Gastroesophageal sphincter (tissue), 4 donors: ENCODE data around the gene DIP2C. TPM values are rescaled to one million over a fixed set of nuclear protein-coding genes. Genes with fewer than 3 reads are reported as not detected.

ENCODE experiments used
- ATAC-seq: fragments of 150-250 bp; one replicate; pipeline ENCODE4 v1.9.1; 2016; ENCODE audit warnings: mild to moderate bottlenecking, moderate library complexity
- H3K27ac ChIP-seq, 4 donors: fragments of 200-600 bp; sonication (generic) in 3 of 4; 1 replicate in 3 of 4; 2 replicates in 1 of 4; pipeline ENCODE4 v1.5.1; 2016 to 2019
- H3K27me3 ChIP-seq: fragments of 200-600 bp; sonication (generic); one replicate; pipeline ENCODE4 v1.5.1; 2019
- H3K36me3 ChIP-seq, 2 donors: fragments of 200-600 bp; sonication (generic); one replicate each; pipeline ENCODE4 v1.5.1; 2019; ENCODE audit warnings: control low read depth in 1 of 2
- H3K4me1 ChIP-seq, 3 donors: fragments of 200-600 bp; sonication (generic); 1 replicate in 2 of 3; 2 replicates in 1 of 3; pipeline ENCODE4 v1.5.1; 2016 to 2019; ENCODE audit warnings: control low read depth in 2 of 3
- H3K4me3 ChIP-seq, 2 donors: fragments of 200-600 bp; sonication (generic); one replicate each; pipeline ENCODE4 v1.5.1; 2019; ENCODE audit warnings: mild to moderate bottlenecking in 1 of 2, moderate library complexity in 1 of 2
- H3K9me3 ChIP-seq, 3 donors: fragments of 200-600 bp; sonication (generic); one replicate each; pipeline ENCODE4 v1.5.1; 2017 to 2019; ENCODE audit warnings: control low read depth in 2 of 3
- EP300 ChIP-seq: sonication (generic); formaldehyde crosslinking; IDR thresholded peaks from one replicate; pipeline ENCODE4 v1.6.1; 2017; ENCODE audit warnings: antibody characterized with exemption, mild to moderate bottlenecking
- POLR2A ChIP-seq, 2 donors: fragments of 450-650 bp; IDR thresholded peaks; one replicate each; pipeline ENCODE4 v1.6.1; 2017; ENCODE audit warnings: antibody characterized with exemption in 2 of 2, mild to moderate bottlenecking in 2 of 2, moderate library complexity in 1 of 2
- POLR2AphosphoS5 ChIP-seq: sonication (generic); formaldehyde crosslinking; IDR thresholded peaks from one replicate; pipeline ENCODE4 v1.6.1; 2017; ENCODE audit warnings: antibody characterized with exemption
- WGBS, 2 donors: methylation state at CpG; one replicate each; pipeline ENCODE4 v1.1.5; 2018; ENCODE audit warnings: low coverage in 1 of 2; 5-methylcytosine and 5-hydroxymethylcytosine counted together
- total RNA-seq, 4 donors: library from RNA; depleted of rRNA; stranded (reverse); fragments of >200 nt; gene quantifications; one replicate each; pipeline ENCODE4 v1.1.0, GENCODE V29; 2016
- TF ChIP-seq, protein P1 (sequence below), 4 experiments: fragments of 200-600 bp in 2 of 4; fragments of 450-650 bp in 2 of 4; sonication (generic) in 1 of 4; IDR thresholded peaks; one replicate each; pipeline ENCODE4 v1.5.1; 2017 to 2019; ENCODE audit warnings: antibody characterized with exemption in 4 of 4, mild to moderate bottlenecking in 2 of 4, moderate library complexity in 2 of 4

The DIP2C gene
- total RNA-seq, 4 donors from 2014 or later: 40.8 to 73.8 (median 47.7) TPM

DNA sequence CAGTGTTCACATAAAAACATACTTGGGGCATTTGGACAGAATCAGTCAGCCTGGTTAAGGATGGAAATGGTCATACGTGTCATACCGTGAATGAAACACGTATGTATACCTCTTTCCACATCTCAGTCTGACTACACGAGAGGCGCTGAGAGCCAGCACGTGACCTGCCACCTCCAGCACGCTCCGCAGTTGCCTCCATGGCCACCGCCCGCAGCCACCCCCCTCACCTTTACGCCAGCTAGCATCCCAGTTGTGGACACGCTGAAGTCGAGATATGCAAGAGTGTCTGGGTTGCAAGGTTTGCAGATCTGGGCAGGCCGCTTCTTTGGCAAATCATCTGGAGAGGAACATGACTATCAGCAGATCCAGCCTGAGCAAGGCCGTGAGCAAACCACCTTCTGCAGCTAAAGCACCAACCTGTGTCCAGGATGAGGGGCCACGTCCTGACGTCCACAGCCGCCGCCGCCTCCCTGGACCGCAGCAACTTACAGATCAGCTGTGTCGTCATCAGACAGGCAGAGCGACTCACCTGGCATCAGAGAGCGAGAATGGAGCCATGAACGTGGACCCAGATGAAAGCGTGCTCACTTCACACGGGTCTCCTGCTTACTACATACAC, 344.8 kb downstream of the DIP2C start:
- TF ChIP-seq, protein P1, sequence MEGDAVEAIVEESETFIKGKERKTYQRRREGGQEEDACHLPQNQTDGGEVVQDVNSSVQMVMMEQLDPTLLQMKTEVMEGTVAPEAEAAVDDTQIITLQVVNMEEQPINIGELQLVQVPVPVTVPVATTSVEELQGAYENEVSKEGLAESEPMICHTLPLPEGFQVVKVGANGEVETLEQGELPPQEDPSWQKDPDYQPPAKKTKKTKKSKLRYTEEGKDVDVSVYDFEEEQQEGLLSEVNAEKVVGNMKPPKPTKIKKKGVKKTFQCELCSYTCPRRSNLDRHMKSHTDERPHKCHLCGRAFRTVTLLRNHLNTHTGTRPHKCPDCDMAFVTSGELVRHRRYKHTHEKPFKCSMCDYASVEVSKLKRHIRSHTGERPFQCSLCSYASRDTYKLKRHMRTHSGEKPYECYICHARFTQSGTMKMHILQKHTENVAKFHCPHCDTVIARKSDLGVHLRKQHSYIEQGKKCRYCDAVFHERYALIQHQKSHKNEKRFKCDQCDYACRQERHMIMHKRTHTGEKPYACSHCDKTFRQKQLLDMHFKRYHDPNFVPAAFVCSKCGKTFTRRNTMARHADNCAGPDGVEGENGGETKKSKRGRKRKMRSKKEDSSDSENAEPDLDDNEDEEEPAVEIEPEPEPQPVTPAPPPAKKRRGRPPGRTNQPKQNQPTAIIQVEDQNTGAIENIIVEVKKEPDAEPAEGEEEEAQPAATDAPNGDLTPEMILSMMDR (IDR thresholded peaks at IDR 0.05): no peak
- TF ChIP-seq POLR2AphosphoS5 (no peak), EP300 (no peak), POLR2A (IDR thresholded peaks at IDR 0.05) (no peak)
- 83 to 91% methylated on average over 5 to 15 of the region's 27 CpGs for WGBS, 2 donors
- Histone ChIP-seq H3K27ac (no peak overlapping the region), H3K9me3 (no peaks in the 10 kb centered on the region), H3K27me3 (no peaks in the 10 kb centered on the region), H3K4me1 (no peaks in the 10 kb centered on the region), H3K36me3 (peaks cover 0 to 76% of the 10 kb centered on the region in 2 donors), H3K4me3 (no peak overlapping the region)
- no peak for ATAC-seq

DNA sequence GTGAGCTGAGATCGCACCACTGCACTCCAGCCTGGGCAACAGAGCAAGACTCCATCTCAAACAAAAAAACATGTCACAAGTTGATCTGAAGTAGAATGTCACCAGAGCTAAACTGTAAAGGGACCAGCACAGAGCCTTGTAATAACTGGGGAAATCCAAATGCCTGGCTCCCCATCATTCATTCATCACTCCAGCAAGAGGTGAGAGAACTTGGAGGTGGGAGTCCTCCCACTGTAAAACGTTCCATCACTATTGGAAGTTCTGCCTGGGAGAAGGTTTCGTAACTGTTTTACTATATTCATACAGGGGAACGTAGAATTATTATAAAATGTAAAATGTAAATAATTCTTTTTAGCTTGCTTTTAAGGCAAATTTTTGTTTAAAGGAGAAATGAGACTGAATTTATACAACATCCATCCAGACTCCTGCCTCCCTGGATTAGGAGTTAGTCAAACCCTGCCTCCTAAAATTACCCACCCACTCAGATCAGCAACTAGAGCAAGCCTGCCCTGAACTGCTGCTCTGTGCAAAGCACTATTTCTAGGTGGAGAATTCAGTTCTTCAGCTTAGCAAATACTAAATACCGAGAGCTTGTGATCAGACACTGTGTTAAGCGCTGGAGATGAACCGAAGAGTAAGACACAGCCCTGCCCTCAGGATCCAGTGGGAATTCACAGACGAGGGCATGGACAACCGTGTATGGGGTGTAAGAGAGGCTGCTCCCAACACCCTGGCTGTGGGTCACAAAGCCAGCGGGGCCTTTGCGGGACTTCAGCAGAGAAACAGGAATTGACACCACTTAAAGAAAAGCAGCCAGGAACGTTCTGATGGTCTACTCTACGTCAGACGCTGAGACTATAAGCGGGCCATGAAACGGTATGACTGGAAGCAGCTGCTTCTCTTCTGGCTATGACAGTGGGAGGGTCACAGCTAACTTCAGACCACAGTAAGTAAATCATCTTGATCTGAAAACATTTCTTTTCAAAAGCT, 345.9 kb downstream of the DIP2C start:
- 62 to 82% methylated on average over 4 to 16 of the region's 16 CpGs for WGBS, 2 donors
- peaks cover 0 to 10% (median 5%) of the 10 kb centered on the region in 3 donors for H3K4me1 ChIP-seq
- H3K9me3 ChIP-seq: no peaks in the 10 kb centered on the region
- ATAC-seq: peak; percentile 48
- TF ChIP-seq EP300: no peak
- TF ChIP-seq POLR2A (IDR thresholded peaks at IDR 0.05): no peak
- TF ChIP-seq POLR2AphosphoS5: no peak
- TF ChIP-seq, protein P1 (IDR thresholded peaks at IDR 0.05): no peak
- no peak overlapping the region for H3K4me3 ChIP-seq
- no peaks in the 10 kb centered on the region for H3K27me3 ChIP-seq
- peak overlapping the region in 1 of 4 donors; percentile 36 for H3K27ac ChIP-seq
- H3K36me3 ChIP-seq: peaks cover 0 to 76% of the 10 kb centered on the region in 2 donors

DNA sequence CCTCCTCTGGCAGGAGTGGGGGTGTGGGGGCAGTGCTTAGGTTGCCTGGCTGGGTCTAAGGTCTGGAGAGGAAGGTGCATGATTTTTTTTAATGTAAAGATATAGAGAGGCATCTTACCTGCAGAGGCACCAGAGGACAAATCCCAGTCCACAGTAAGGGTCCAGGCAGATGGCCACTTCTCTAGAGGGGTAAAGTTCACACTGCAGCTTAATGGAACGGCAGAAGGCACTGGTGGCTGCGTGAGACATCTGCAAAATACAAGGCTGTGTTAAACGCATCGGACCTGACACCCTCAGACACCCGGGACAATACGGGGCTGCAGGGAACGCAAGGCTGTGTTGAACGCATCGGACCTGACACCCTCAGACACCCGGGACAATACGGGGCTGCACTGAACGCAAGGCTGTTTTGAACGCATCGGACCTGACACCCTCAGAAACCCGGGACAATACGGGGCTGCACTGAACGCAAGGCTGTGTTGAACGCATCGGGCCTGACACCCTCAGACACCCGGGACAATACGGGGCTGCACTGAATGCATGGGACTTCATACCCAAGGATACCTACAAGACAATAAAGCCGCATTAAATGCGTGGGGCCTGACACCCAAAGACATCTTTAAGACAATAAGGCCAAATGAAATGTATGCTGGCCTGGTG, 348.3 kb downstream of the DIP2C start:
- Histone ChIP-seq H3K27ac (no peak overlapping the region), H3K27me3 (no peaks in the 10 kb centered on the region), H3K9me3 (no peaks in the 10 kb centered on the region), H3K4me1 (peaks cover 0 to 14% (median 5%) of the 10 kb centered on the region in 3 donors), H3K36me3 (peaks cover 0 to 85% of the 10 kb centered on the region in 2 donors), H3K4me3 (no peak overlapping the region)
- TF ChIP-seq, protein P1 (IDR thresholded peaks at IDR 0.05): no peak
- no peak for TF ChIP-seq POLR2AphosphoS5
- TF ChIP-seq EP300: no peak
- no peak for TF ChIP-seq POLR2A (IDR thresholded peaks at IDR 0.05)
- no peak for ATAC-seq
- WGBS, 2 donors: 80 to 86% methylated on average over 4 to 14 of the region's 23 CpGs

DNA sequence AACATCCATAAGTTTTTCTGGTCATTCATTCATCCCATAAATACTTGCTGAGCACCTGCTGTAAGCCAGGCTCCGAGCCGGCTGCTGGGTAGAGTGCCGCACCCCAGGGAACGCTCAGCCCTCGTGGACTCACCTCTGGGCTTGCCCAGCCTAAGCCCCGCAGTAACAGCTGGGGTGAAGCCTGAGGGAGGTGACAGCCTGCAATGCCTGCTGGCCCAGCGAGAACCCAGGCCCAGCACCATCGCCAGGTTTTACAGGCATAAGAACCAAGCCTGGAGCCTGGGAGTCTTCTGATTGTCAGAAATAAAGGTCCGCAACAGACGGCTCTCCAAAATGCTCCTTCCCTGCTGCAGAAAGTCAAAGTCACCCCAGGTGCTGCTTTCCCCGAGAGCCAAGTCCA, 348.8 kb downstream of the DIP2C start:
- WGBS, 2 donors: 77% methylated on average over 4 of the region's 11 CpGs; no CpG with 5 or more reads in 1 of the 2 donors
- TF ChIP-seq, protein P1 (IDR thresholded peaks at IDR 0.05): no peak
- TF ChIP-seq EP300 (no peak), POLR2A (IDR thresholded peaks at IDR 0.05) (no peak), POLR2AphosphoS5 (no peak)
- H3K27me3 ChIP-seq: no peaks in the 10 kb centered on the region
- H3K4me3 ChIP-seq: no peak overlapping the region
- H3K27ac ChIP-seq: no peak overlapping the region
- peaks cover 0 to 14% (median 5%) of the 10 kb centered on the region in 3 donors for H3K4me1 ChIP-seq
- peaks cover 0 to 90% of the 10 kb centered on the region in 2 donors for H3K36me3 ChIP-seq
- no peaks in the 10 kb centered on the region for H3K9me3 ChIP-seq
- ATAC-seq: no peak
